Measurements from ENCODE around the gene HNRNPC. TPM values are rescaled to one million over a fixed set of nuclear protein-coding genes. Genes with fewer than 3 reads are reported as not detected.

Gene HNRNPC
- total and polyA plus RNA-seq, 9 of the 15 experiments (the other 6 are each of a cell fraction or from before 2014, with no cell fraction given) = 679 to 1,557 (median 1,191) TPM

DNA sequence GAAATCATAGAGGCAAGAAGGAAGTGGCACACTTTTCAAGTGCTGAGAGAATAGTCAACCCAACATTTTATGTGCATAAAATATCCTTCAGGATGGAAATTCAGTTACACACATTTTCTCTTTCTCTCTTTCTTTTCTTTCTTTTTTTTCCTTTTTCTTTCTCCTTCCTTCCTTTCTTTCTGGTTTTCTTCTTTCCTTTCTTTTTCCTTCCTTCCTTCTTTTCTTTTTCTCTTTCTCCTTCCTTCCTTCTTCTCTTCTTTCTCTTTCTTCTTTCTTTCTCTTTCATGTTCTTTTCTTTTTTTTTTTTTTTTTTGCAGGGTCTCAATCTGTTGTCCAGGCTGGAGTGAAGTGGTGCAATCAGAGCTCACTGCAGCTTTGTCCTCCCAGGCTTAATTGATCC, 74.6 kb downstream of the HNRNPC start (continued):
- TF ChIP-seq, protein P1, sequence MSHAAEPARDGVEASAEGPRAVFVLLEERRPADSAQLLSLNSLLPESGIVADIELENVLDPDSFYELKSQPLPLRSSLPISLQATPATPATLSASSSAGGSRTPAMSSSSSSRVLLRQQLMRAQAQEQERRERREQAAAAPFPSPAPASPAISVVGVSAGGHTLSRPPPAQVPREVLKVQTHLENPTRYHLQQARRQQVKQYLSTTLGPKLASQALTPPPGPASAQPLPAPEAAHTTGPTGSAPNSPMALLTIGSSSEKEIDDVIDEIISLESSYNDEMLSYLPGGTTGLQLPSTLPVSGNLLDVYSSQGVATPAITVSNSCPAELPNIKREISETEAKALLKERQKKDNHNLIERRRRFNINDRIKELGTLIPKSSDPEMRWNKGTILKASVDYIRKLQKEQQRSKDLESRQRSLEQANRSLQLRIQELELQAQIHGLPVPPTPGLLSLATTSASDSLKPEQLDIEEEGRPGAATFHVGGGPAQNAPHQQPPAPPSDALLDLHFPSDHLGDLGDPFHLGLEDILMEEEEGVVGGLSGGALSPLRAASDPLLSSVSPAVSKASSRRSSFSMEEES (CRISPR knock-in tag; IDR thresholded peaks at IDR 0.05) = no peak

DNA sequence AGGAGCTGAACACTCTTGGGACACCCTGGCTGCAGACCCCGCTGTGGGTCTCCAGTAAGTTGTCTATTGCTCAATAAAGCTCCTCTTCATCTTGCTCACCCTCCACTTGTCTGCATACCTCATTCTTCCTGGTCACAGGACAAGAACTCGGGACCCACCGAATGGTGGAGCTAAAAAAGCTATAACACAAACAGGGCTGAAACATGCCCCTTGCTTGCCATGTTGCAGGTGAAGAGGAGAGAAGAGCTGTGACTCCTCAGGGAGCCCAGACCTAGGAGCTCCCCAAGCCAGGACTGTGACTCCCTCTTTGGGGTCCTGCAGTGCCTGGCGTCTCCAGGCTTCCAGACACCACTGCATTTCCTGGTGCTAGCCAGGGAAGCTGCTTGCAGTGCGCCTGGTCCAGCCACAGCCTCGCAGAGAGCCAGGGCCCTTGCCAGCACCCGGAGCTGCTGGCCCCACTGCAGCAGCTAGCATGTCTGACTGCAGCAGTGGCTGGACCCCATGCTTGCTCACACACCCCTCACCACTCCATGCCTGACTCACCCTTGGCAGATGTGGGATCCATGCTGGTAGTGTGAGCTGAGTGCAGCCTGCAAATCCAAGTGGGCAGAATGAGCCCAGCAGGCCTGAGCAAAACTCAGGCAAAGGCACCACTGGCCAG, 76.2 kb downstream of the HNRNPC start:
- no peak overlapping the region for H2AFZ ChIP-seq (ENCODE audit: low read depth, low read length)
- no peak overlapping the region for H3K27ac ChIP-seq (ENCODE audit: extremely low read depth, low read depth, low read length)
- WGBS (ENCODE audit: insufficient coverage, low coverage, missing lambda C conversion rate) = 19% methylated on average over 4 of the region's 7 CpGs
- no peaks in the 10 kb centered on the region for H3K79me2 ChIP-seq (ENCODE audit: control insufficient read depth, insufficient read depth, low read length)
- H3K27me3 ChIP-seq (ENCODE audit: control insufficient read depth in 2 of 2, insufficient read depth in 2 of 2, low read length in 2 of 2) = no peaks in the 10 kb centered on the region
- TF ChIP-seq ZFPM2 (CRISPR knock-in tag; IDR thresholded peaks at IDR 0.05) (no peak), KAT2B (IDR thresholded peaks at IDR 0.05; ENCODE audit: low read depth, low read length) (no peak), MECOM (CRISPR knock-in tag; IDR thresholded peaks at IDR 0.05) (no peak), ZNF146 (CRISPR knock-in tag; IDR thresholded peaks at IDR 0.05; ENCODE audit: unreplicated experiment) (no peak), EP300 (IDR thresholded peaks at IDR 0.05; ENCODE audit: low read length) (no peak), ZNF282 (CRISPR knock-in tag; IDR thresholded peaks at IDR 0.05) (no peak), ZNF79 (CRISPR knock-in tag; IDR thresholded peaks at IDR 0.05; ENCODE audit: low read depth) (no peak), JUND (IDR thresholded peaks at IDR 0.05; ENCODE audit: borderline replicate concordance, low read depth, low read length) (no peak), JUND (tag; IDR thresholded peaks at IDR 0.05; ENCODE audit: borderline replicate concordance, low read depth, low read length) (no peak), POLR3A (IDR thresholded peaks at IDR 0.05; ENCODE audit: borderline replicate concordance, extremely low read depth, insufficient read depth, insufficient read length) (no peak), PHB (CRISPR knock-in tag; IDR thresholded peaks at IDR 0.05) (no peak), ZSCAN32 (CRISPR knock-in tag; IDR thresholded peaks at IDR 0.05) (no peak)
- TF ChIP-seq, protein P2, sequence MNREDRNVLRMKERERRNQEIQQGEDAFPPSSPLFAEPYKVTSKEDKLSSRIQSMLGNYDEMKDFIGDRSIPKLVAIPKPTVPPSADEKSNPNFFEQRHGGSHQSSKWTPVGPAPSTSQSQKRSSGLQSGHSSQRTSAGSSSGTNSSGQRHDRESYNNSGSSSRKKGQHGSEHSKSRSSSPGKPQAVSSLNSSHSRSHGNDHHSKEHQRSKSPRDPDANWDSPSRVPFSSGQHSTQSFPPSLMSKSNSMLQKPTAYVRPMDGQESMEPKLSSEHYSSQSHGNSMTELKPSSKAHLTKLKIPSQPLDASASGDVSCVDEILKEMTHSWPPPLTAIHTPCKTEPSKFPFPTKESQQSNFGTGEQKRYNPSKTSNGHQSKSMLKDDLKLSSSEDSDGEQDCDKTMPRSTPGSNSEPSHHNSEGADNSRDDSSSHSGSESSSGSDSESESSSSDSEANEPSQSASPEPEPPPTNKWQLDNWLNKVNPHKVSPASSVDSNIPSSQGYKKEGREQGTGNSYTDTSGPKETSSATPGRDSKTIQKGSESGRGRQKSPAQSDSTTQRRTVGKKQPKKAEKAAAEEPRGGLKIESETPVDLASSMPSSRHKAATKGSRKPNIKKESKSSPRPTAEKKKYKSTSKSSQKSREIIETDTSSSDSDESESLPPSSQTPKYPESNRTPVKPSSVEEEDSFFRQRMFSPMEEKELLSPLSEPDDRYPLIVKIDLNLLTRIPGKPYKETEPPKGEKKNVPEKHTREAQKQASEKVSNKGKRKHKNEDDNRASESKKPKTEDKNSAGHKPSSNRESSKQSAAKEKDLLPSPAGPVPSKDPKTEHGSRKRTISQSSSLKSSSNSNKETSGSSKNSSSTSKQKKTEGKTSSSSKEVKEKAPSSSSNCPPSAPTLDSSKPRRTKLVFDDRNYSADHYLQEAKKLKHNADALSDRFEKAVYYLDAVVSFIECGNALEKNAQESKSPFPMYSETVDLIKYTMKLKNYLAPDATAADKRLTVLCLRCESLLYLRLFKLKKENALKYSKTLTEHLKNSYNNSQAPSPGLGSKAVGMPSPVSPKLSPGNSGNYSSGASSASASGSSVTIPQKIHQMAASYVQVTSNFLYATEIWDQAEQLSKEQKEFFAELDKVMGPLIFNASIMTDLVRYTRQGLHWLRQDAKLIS (CRISPR knock-in tag; IDR thresholded peaks at IDR 0.05) = no peak
- TF ChIP-seq, protein P3, sequence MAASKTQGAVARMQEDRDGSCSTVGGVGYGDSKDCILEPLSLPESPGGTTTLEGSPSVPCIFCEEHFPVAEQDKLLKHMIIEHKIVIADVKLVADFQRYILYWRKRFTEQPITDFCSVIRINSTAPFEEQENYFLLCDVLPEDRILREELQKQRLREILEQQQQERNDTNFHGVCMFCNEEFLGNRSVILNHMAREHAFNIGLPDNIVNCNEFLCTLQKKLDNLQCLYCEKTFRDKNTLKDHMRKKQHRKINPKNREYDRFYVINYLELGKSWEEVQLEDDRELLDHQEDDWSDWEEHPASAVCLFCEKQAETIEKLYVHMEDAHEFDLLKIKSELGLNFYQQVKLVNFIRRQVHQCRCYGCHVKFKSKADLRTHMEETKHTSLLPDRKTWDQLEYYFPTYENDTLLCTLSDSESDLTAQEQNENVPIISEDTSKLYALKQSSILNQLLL (CRISPR knock-in tag; IDR thresholded peaks at IDR 0.05; ENCODE audit: borderline replicate concordance) = no peak
- ATAC-seq (no peak), DNase-seq (ENCODE audit: extremely low read depth in 1 of 4, low spot score in 3 of 4) (no peak), FAIRE-seq (no peak)
- H3K4me2 ChIP-seq (ENCODE audit: insufficient read depth, low read length) = no peak overlapping the region
- CTCF ChIA-PET (ENCODE audit: low intra/inter-chr PET ratio) = no interaction called here
- in situ Hi-C loops (cut with MboI) (no loop called here), intact Hi-C loops (cut with micrococcal nuclease) (no loop called here)
- no peaks in the 10 kb centered on the region for H3K36me3 ChIP-seq (ENCODE audit: control insufficient read depth, insufficient read depth, low read length)
- no peaks in the 10 kb centered on the region for H3K9me3 ChIP-seq (replicated peaks; ENCODE audit: control insufficient read depth, insufficient read depth, low read depth, low read length)
- H3K4me1 ChIP-seq (replicated peaks in 1 of 2; ENCODE audit: control insufficient read depth in 2 of 2, insufficient read depth in 2 of 2, low read length in 2 of 2) = peaks cover 4 to 12% of the 10 kb centered on the region in 2 experiments; a peak in 3 of 5 replicates
- H4K20me1 ChIP-seq (replicated peaks; ENCODE audit: control insufficient read depth, insufficient read depth, low read length) = no peaks in the 10 kb centered on the region
- H3K4me3 ChIP-seq = no peak overlapping the region
- POLR2A ChIA-PET = interaction anchor here (0.5 to 3.3 kb wide), 2 partner anchors 10 to 188 kb away, joined by 3 to 20 read pairs; no protein-coding TSS in a partner anchor
- BruUV-seq (replicated peaks) = no TSS peak
- no peaks in the 10 kb centered on the region for H3K9me1 ChIP-seq (ENCODE audit: control insufficient read depth, insufficient read depth, low read length)
- no peak overlapping the region for H3K9ac ChIP-seq (ENCODE audit: insufficient read depth in 1 of 2, low read depth in 2 of 2, low read length in 2 of 2)
